Measurements from ENCODE around the gene LRRC51.
"Not testable (repeated sequence)": the region's sequence is repeated elsewhere in the genome, so short reads cannot be mapped to it uniquely, and the experiment has no call there.

LRRC51 gene

DNA sequence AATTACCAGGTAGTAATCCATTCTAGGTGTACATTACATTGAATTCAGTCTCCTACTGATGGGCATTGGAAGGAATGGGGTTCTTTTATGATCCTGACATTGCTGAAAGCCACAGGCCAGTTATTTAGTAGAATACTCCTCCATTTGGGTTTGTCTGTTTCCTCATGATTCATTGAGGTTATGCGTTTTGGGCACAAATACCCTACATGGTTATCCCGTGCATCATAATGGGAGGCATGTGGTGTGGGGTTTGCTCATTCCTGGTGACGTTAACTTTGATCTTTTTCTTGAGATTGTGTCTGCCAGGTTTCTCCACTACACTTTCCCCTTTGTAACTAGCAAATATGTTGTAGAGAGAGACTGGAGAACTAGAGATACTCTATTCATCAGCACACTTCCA, 60.4 kb downstream of the LRRC51 start:
- no peak for DNase-seq

DNA sequence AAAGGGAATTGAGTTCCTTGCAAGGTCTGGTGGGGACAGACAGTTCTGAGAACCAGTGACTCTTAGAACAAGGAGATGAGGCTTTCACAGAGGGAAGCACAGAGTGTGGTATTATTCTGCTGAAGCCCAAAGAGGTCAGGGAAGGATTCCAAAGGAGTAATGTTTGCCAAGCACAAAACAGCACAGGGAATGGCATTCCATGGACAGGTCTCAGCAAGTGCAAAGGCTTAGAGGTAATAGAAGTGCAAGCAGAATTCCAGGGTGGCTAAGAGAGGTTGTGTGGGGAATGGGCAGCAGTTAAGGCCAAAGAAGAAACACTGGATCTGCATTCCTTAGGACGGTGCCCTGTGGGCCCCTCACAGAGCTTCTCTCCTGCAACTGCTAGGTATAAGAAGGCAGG, 61.4 kb downstream of the LRRC51 start:
- not testable (repeated sequence) for DNase-seq

GRCh38 chr11:72142543-72142942, 61.9 kb downstream of the LRRC51 start:
- DNase-seq: not testable (repeated sequence)

- DNase-seq: no peak
Measured at GRCh38 chr11:72144807-72145565, 64.3 kb downstream of the LRRC51 start.

All from right forelimb (tissue), 1 donor.